Psoas muscle (tissue), 8 donors: ENCODE measurements around the gene RNF34. TPM values are rescaled to one million over a fixed set of nuclear protein-coding genes. Genes with fewer than 3 reads are reported as not detected.

Experiments
- ATAC-seq, 4 donors: fragments of 200-7000 bp; cut with Tn5 transposase; one replicate each; pipeline ENCODE4 v1.9.1; 2020; ENCODE audit warnings: moderate library complexity in 3 of 4, mild to moderate bottlenecking in 2 of 4
- DNase-seq, 2 donors: peaks; one replicate each; pipeline ENCODE4 v3.0.0-alpha.2; 2020
- H3K27ac ChIP-seq: fragments of 200-600 bp; one replicate; pipeline ENCODE4 v1.8.0; 2022
- H3K27me3 ChIP-seq, 3 donors: fragments of 200-600 bp in 1 of 3; one replicate each; pipeline versions ENCODE4 v1.6.1 to v1.8.0; 2013 to 2022; ENCODE audit warnings: low read length in 2 of 3, mild to moderate bottlenecking in 2 of 3, moderate library complexity in 1 of 3; ENCODE audit not compliant: insufficient read depth in 3 of 3
- H3K36me3 ChIP-seq, 2 donors: fragments of 200-600 bp in 1 of 2; one replicate each; pipeline versions ENCODE4 v1.6.1 to v1.8.0; 2013 to 2022; ENCODE audit warnings: low read depth in 1 of 2, mild to moderate bottlenecking in 1 of 2, moderate library complexity in 1 of 2; ENCODE audit not compliant: insufficient read depth in 1 of 2
- H3K4me1 ChIP-seq: fragments of 200-600 bp; one replicate; pipeline ENCODE4 v1.8.0; 2022
- H3K4me3 ChIP-seq: fragments of 200-600 bp; one replicate; pipeline ENCODE4 v1.8.0; 2022; ENCODE audit warnings: mild to moderate bottlenecking
- H3K9me3 ChIP-seq: fragments of 200-600 bp; one replicate; pipeline ENCODE4 v1.8.0; 2022
- WGBS, 3 donors: extraction: QIAGEN DNeasy Blood & Tissue Kit; methylation state at CpG; one replicate each; pipeline versions ENCODE4 v1.1.6 to v1.1.7; 2013; 5-methylcytosine and 5-hydroxymethylcytosine counted together
- intact Hi-C, 2 donors: fragments of 100-400 bp; cut with DNase I; formaldehyde crosslinking; loops; one replicate each; pipeline versions ENCODE4 v1.11.0 to v1.14.2; 2022
- polyA plus RNA-seq, 3 donors: library from polyadenylated mRNA; stranded (reverse); fragments of 200-250 nt; gene quantifications; one replicate each; pipeline ENCODE4 v1.2.3, GENCODE V29; 2013
- total RNA-seq, 4 donors: library from RNA; stranded (reverse); fragmentation: NEBNext Ultra II Directional in 2 of 4; extraction: Animal tissue kit (Norgen Biotek cat#: 25700) in 2 of 4; gene quantifications; one replicate each; pipeline versions ENCODE4 v1.2.1 to v1.2.4, GENCODE V29; 2021 to 2023
- TF ChIP-seq, protein P1 (sequence below): fragments of 200-600 bp; IDR thresholded peaks from one replicate; pipeline ENCODE4 v1.8.0; 2022; ENCODE audit warnings: antibody characterized with exemption
- donor health status: healthy with polysubstance abuse.
- donor health status: DM: no; HTN: no; CAD: no; lungs with moderate emphysema.
- donor health status: Bipolar disorder and iron deficiency.
- donor health status: healthy.
- donor health status: DM: yes; HTN: yes; CAD: no.
- donor health status: DM: no; HTN: no; CAD: no.
- donor health status: DM: no; HTN: no; CAD: no.
- donor health status: DM: yes; HTN: yes; CAD: no.

The RNF34 gene
- total and polyA plus RNA-seq, 7 donors = 12.8 to 53.3 (median 43.3) TPM

- H3K27me3 ChIP-seq = no peaks in the 10 kb centered on the region
- no peaks in the 10 kb centered on the region for H3K4me1 ChIP-seq
- DNase-seq = no peak
- no peaks in the 10 kb centered on the region for H3K9me3 ChIP-seq
- no peak overlapping the region for H3K27ac ChIP-seq
- no peaks in the 10 kb centered on the region for H3K36me3 ChIP-seq
- ATAC-seq = no peak
- TF ChIP-seq, protein P1, sequence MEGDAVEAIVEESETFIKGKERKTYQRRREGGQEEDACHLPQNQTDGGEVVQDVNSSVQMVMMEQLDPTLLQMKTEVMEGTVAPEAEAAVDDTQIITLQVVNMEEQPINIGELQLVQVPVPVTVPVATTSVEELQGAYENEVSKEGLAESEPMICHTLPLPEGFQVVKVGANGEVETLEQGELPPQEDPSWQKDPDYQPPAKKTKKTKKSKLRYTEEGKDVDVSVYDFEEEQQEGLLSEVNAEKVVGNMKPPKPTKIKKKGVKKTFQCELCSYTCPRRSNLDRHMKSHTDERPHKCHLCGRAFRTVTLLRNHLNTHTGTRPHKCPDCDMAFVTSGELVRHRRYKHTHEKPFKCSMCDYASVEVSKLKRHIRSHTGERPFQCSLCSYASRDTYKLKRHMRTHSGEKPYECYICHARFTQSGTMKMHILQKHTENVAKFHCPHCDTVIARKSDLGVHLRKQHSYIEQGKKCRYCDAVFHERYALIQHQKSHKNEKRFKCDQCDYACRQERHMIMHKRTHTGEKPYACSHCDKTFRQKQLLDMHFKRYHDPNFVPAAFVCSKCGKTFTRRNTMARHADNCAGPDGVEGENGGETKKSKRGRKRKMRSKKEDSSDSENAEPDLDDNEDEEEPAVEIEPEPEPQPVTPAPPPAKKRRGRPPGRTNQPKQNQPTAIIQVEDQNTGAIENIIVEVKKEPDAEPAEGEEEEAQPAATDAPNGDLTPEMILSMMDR = no peak
- 71 to 74% (median 71%) methylated on average over 5 of the region's 5 CpGs for WGBS, 3 donors
- no peak overlapping the region for H3K4me3 ChIP-seq
- intact Hi-C loops = no loop called here
These were observed 11.4 kb upstream of the RNF34 start for GRCh38 chr12:121388421-121388981.

DNA sequence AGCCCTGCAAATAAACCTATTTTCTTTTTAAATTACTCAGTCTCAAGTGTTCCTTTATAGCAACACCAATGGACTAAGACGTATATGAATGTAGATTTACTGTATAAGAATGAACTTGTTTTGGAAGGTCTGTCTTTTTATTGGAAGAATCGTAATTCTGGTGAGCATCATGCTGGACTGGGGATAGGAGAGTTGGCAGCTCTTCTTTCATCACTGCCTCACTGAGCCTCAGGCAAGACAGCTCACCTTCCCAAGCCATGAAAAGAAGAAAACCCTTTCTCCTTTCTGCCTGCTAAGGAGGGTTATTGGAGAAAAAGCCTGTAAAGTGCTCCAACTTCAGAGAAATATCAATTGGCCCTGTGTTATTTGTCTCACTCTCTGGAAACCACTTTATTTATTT, 9.1 kb upstream of the RNF34 start:
- Histone ChIP-seq H3K4me1 (no peaks in the 10 kb centered on the region), H3K36me3 (no peaks in the 10 kb centered on the region), H3K9me3 (no peaks in the 10 kb centered on the region), H3K4me3 (no peak overlapping the region), H3K27me3 (no peaks in the 10 kb centered on the region), H3K27ac (no peak overlapping the region)
- intact Hi-C loops = no loop called here
- no peak for DNase-seq
- TF ChIP-seq, protein P1 = no peak
- ATAC-seq = no peak
- WGBS, 3 donors = 92 to 96% (median 93%) methylated on average over 2 of the region's 2 CpGs

DNA sequence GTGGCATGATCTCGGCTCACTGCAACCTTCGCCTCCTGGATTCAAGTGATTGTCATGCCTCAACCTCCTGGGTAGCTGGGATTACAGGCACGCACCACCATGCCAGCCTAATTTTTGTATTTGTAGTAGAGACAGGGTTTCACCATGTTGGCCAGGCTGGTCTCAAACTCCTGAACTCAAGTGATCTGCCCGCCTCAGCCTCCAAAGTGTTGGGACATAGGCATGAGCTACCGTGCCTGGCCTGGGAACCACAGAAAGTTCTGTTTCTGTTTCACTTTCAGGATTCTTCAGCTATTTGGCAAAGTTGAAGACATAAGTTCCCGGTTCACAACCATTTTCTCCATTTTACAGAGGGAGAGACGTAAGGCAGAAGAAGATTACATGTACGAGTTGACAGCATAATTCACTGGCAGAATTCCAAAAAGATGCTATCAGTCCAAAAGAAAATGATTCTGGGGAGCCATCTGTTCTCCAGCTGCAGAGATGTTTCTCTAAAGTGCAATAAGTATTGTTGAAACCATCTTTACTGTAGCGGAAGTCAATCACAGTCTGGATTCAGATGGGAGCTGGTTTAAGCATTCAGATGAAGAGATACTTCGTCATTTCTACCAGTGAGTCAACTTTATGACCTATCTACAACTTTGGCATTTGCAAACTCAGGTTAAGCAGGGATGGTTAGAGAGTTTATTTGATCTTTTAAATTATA, 8.1 kb upstream of the RNF34 start:
- TF ChIP-seq, protein P1 = no peak
- ATAC-seq = no peak
- no peaks in the 10 kb centered on the region for H3K9me3 ChIP-seq
- H3K27ac ChIP-seq = no peak overlapping the region
- H3K4me3 ChIP-seq = peak overlapping the region; percentile 1
- no peak for DNase-seq
- no peaks in the 10 kb centered on the region for H3K27me3 ChIP-seq
- 61 to 66% (median 63%) methylated on average over 10 of the region's 10 CpGs for WGBS, 3 donors
- no peaks in the 10 kb centered on the region for H3K4me1 ChIP-seq
- no peaks in the 10 kb centered on the region for H3K36me3 ChIP-seq
- intact Hi-C loops = no loop called here

GRCh38 chr12:121392325-121392716, 7.6 kb upstream of the RNF34 start:
- no peak for ATAC-seq
- WGBS, 3 donors = 80 to 86% (median 84%) methylated on average over 3 of the region's 3 CpGs
- no peak overlapping the region for H3K4me3 ChIP-seq
- intact Hi-C loops = no loop called here
- no peaks in the 10 kb centered on the region for H3K4me1 ChIP-seq
- no peak for DNase-seq
- no peaks in the 10 kb centered on the region for H3K36me3 ChIP-seq
- TF ChIP-seq, protein P1 = no peak
- H3K9me3 ChIP-seq = no peaks in the 10 kb centered on the region
- H3K27me3 ChIP-seq = no peaks in the 10 kb centered on the region
- H3K27ac ChIP-seq = no peak overlapping the region

GRCh38 chr12:121397521-121397920, 2.4 kb upstream of the RNF34 start:
- Histone ChIP-seq H3K27ac (no peak overlapping the region), H3K4me3 (no peak overlapping the region), H3K27me3 (no peaks in the 10 kb centered on the region), H3K36me3 (no peaks in the 10 kb centered on the region), H3K9me3 (no peaks in the 10 kb centered on the region), H3K4me1 (peaks cover 26% of the 10 kb centered on the region)
- DNase-seq (no peak), ATAC-seq (no peak)
- intact Hi-C loops = loop anchor here in 1 of 2 donors (5.0 kb wide), 1 partner anchor 45 kb away; the partner anchor contains the start of gene ANAPC5
- WGBS, 3 donors = 63 to 85% (median 80%) methylated on average over 14 of the region's 14 CpGs
- TF ChIP-seq, protein P1 = no peak
